ENCODE measurements around the gene ITGA5.
A peak's percentile ranks its signal among the peaks of the same experiment; 100 is the strongest.

ITGA5 gene

GRCh38 chr12:54417712-54418440 is 1.2 kb downstream of the ITGA5 start:
- no peak for TF ChIP-seq CTCF (IDR thresholded peaks at IDR 0.05; ENCODE audit: low read depth, low read length)
- Histone ChIP-seq H3K27me3 (ENCODE audit: insufficient read depth, low read depth, severe bottlenecking) (no peaks in the 10 kb centered on the region), H3K27ac (0 out of 2 replicates have a peak overlapping the region, but pooled peaks have one; percentile 26), H3K36me3 (no peaks in the 10 kb centered on the region), H3K4me3 (ENCODE audit: low read depth, low read length) (peak overlapping the region; percentile 70), H3K9me3 (ENCODE audit: severe bottlenecking) (no peaks in the 10 kb centered on the region)
- peak; percentile 32 for DNase-seq

- Histone ChIP-seq H3K4me3 (ENCODE audit: low read depth, low read length) (no peak overlapping the region), H3K9me3 (ENCODE audit: severe bottlenecking) (no peaks in the 10 kb centered on the region), H3K27me3 (ENCODE audit: insufficient read depth, low read depth, severe bottlenecking) (no peaks in the 10 kb centered on the region), H3K36me3 (no peaks in the 10 kb centered on the region), H3K27ac (no peak overlapping the region)
- no peak for DNase-seq
- no peak for TF ChIP-seq CTCF (IDR thresholded peaks at IDR 0.05; ENCODE audit: low read depth, low read length)
Measured at GRCh38 chr12:54416687-54417603, 2.1 kb downstream of the ITGA5 start.

GRCh38 chr12:54415221-54415929 is 3.7 kb downstream of the ITGA5 start:
- DNase-seq: no peak
- no peak overlapping the region for H3K27ac ChIP-seq
- no peak overlapping the region for H3K4me3 ChIP-seq (ENCODE audit: low read depth, low read length)
- H3K27me3 ChIP-seq (ENCODE audit: insufficient read depth, low read depth, severe bottlenecking): no peaks in the 10 kb centered on the region
- TF ChIP-seq CTCF (IDR thresholded peaks at IDR 0.05; ENCODE audit: low read depth, low read length): no peak
- peaks cover 3% of the 10 kb centered on the region; the same call in 1 of the 2 replicates for H3K36me3 ChIP-seq
- H3K9me3 ChIP-seq (ENCODE audit: severe bottlenecking): no peaks in the 10 kb centered on the region

GRCh38 chr12:54413284-54414190 is 5.5 kb downstream of the ITGA5 start:
- no peaks in the 10 kb centered on the region for H3K9me3 ChIP-seq (ENCODE audit: severe bottlenecking)
- H3K27ac ChIP-seq: no peak overlapping the region
- H3K27me3 ChIP-seq (ENCODE audit: insufficient read depth, low read depth, severe bottlenecking): no peaks in the 10 kb centered on the region
- no peak overlapping the region for H3K4me3 ChIP-seq (ENCODE audit: low read depth, low read length)
- TF ChIP-seq CTCF (IDR thresholded peaks at IDR 0.05; ENCODE audit: low read depth, low read length): no peak
- DNase-seq: no peak
- H3K36me3 ChIP-seq: peaks cover 7% of the 10 kb centered on the region; the same call in 1 of the 2 replicates

- Histone ChIP-seq H3K4me3 (ENCODE audit: low read depth, low read length) (no peak overlapping the region), H3K36me3 (peaks cover 10% of the 10 kb centered on the region; the same call in 1 of the 2 replicates), H3K27ac (no peak overlapping the region), H3K9me3 (ENCODE audit: severe bottlenecking) (no peaks in the 10 kb centered on the region), H3K27me3 (ENCODE audit: insufficient read depth, low read depth, severe bottlenecking) (no peaks in the 10 kb centered on the region)
- TF ChIP-seq CTCF (IDR thresholded peaks at IDR 0.05; ENCODE audit: low read depth, low read length): no peak
- no peak for DNase-seq
Measured at GRCh38 chr12:54412786-54413185, 6.3 kb downstream of the ITGA5 start.
